Dedifferentiated amniotic fluid mesenchymal stem cell (primary cell): ENCODE measurements around the gene KRTCAP2.
A peak's percentile ranks its signal among the peaks of the same experiment; 100 is the strongest.
"Not testable (repeated sequence)": the region's sequence is repeated elsewhere in the genome, so short reads cannot be mapped to it uniquely, and the experiment has no call there.

Source experiments
- DNase-seq: peaks from one replicate; pipeline ENCODE4 v3.0.0-alpha.2; 2016; ENCODE audit errors: extremely low spot score

The KRTCAP2 gene

DNA sequence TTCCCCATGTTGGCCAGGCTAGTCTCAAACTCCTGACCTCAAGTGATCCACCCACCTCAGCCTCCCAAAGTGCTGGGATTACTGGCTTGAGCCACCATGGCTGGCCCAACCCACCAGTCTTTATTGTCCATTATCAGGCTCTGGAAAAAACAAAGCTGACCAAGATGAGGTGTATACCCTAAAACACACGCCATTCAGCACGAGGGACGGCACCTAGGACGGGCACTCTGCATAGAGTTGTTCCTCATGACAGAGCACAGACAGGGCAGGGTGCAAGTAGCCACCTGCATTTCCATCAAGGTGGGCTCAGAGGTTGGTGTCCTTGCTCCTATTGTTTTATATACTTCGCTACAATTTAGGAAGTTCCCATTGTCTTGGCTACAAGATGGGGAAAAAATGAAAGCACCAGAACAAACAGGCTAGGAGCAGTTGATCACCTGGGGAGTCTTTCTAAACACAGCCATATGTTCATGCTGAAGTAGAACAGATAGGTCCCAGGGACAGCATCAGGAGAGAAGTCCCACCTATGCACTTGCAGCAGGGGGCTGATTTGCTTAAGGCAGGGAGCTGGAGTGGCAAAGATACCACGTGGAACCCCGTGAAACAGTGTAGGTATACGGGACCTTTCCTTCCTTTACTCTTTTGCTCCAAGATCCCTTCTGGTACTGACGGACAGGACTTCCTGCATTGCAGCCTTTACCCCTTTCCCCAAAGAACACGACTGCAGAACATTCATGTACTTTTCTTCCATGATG is 4.5 kb downstream of the KRTCAP2 start:
- DNase-seq = no peak

DNA sequence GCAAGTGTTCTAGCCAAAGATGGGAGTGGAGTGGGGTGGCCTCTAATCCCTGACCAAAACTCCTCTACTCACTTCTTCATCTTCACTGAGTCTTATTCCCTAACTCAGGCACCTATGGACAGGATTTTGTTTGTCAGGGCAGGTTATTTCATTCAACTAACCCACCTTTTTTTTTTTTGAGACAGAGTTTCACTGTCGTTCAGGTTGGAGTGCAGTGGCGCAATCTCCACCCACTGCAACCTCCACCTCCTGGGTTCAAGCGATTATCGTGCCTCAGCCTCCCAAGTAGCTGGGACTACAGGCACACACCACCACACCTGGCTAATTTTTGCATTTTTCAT is 5.0 kb downstream of the KRTCAP2 start:
- DNase-seq = not testable (repeated sequence)

DNA sequence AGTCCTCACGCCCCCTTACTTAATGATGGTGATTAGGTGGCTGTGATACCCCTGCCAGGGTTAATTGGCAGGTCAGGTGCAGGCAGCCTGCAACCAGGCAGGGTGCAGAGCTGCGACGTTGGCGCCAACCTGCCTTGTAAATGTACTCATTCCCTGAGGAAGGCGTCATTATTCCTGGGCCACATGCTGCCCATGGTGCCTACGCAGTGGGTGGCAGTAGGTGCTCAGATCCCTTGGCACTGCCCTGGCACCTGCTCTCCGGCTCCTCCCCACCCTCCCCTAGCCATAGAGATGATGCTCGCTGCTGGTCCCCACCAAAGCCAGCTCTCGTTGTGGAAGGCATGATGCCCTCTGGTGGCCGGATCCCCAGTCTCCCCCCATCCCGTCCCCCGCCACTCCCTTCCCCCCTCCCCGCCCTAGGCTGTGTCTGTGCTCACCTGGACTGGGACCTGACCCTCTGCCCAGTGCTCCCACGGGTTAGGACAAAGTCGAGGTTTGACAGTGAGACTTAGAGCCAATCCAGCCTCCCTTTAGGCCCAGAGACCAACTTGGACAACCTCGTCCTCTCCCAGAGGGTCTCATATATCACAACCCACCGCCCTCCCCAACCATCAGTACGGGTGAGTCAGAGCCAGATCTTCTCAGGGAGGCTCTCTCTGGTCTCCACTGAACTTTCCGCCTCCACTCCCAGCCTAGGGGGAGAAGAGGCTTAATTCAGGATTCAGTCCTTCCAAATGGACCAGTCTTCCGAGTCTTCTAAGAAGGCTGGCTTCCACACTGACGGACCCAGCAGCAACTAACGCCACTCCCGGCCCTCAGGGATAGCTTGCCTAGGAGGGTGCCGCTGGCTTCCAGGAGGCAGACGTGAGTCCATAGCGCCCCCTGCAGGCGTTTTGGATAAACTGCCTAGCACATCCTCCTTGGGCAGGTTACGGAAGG is 5.7 kb downstream of the KRTCAP2 start:
- DNase-seq = peak; percentile 69

DNA sequence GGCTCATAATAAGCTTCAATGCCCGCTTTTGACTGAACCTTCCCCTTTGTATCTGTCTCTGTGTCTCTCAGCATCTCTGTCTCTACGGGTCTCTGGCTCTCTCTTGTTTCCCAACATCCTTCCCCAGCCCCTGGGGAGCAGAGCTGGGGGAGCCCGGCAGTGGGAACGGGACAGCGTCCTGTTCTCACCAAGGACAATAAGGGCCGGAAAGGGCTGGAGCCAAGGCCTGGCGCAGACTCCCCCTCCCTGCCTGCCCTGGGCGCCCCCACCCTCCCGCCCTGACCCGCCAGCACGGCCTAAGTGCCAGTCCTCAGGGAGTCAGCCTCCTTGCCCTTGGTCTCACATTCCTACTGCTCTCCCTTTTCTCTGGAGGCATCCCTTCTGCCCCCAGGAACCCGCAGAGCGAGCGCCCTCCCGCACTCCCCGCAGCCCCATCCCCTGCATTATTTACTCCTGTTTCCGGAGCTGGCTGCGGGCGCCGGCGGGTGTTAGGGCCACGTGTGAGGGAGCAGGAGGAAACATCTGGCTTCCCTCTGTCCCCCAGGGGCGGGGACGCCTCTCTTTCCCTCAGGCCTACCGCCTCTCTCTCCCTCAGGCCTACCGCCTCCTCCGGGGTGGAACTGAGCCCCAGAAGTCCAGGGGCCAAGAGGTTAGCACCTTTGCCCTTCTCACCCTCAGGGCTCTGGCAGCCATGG is 6.5 kb downstream of the KRTCAP2 start:
- no peak for DNase-seq

- DNase-seq = no peak
Observed at GRCh38 chr1:155166051-155166470, 7.0 kb downstream of the KRTCAP2 start.

GRCh38 chr1:155164625-155165024 is 8.5 kb downstream of the KRTCAP2 start:
- DNase-seq = not testable (repeated sequence)

GRCh38 chr1:155163785-155164184 is 9.3 kb downstream of the KRTCAP2 start:
- DNase-seq = not testable (repeated sequence)

GRCh38 chr1:155162631-155163030 is 10.5 kb downstream of the KRTCAP2 start:
- DNase-seq = not testable (repeated sequence)

- no peak for DNase-seq
Observed at GRCh38 chr1:155160128-155160527, 13.0 kb downstream of the KRTCAP2 start.

- no peak for DNase-seq
Observed at GRCh38 chr1:155158991-155159390, 14.1 kb downstream of the KRTCAP2 start.

- DNase-seq = not testable (repeated sequence)
Observed at GRCh38 chr1:155155996-155156643, 17.0 kb downstream of the KRTCAP2 start.

GRCh38 chr1:155145491-155145890 is 27.6 kb downstream of the KRTCAP2 start:
- DNase-seq = no peak

GRCh38 chr1:155141749-155142148 is 31.4 kb downstream of the KRTCAP2 start:
- DNase-seq = no peak

DNA sequence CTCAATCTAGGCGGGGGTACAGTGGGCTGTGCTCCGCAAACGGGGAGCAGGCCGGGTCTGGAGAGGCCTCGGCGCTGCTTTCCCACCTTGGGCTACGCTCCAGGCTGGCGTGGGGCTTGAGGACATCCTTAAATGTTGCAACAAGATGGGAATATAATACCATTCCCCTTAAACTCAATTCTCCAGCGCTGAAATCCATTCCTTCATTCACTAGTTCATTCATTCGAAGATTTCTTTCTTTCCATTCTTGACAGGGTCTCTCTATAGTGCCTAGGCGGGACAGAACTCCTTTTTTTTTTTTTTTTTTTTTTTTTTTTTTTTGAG is 32.5 kb downstream of the KRTCAP2 start:
- no peak for DNase-seq

- peak; percentile 85 for DNase-seq
Observed at GRCh38 chr1:155139895-155140629, 33.0 kb downstream of the KRTCAP2 start, which contains the start of gene DPM3. Gene DPM3, minus strand, starts transcription at chr1:155140531. Its CDS starts 291 bp downstream, at chr1:155140240.

- no peak for DNase-seq
Observed at GRCh38 chr1:155137154-155137949, 35.8 kb downstream of the KRTCAP2 start.

DNA sequence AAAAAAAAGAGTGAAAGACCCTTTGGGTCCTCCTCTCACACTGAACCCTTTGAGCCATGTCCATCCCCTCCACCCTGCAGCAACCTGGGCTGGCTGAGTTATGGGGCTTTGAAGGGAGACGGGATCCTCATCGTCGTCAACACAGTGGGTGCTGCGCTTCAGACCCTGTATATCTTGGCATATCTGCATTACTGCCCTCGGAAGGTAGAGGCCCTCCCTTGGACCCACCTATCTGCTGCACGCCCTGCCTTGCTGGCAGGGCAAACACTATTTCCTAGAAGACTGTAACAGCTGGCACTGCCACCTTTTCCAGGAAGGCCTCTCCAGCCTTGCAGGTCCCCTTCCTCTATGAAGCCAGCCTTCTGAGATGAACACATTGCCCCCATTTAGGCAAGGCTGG is 36.4 kb downstream of the KRTCAP2 start:
- DNase-seq = no peak

- peak; percentile 93 for DNase-seq
Observed at GRCh38 chr1:155135415-155136028, 37.6 kb downstream of the KRTCAP2 start, which contains the start of gene SLC50A1. Gene SLC50A1, plus strand, starts transcription at chr1:155135852. Its CDS starts 60 bp downstream, at chr1:155135912.

DNA sequence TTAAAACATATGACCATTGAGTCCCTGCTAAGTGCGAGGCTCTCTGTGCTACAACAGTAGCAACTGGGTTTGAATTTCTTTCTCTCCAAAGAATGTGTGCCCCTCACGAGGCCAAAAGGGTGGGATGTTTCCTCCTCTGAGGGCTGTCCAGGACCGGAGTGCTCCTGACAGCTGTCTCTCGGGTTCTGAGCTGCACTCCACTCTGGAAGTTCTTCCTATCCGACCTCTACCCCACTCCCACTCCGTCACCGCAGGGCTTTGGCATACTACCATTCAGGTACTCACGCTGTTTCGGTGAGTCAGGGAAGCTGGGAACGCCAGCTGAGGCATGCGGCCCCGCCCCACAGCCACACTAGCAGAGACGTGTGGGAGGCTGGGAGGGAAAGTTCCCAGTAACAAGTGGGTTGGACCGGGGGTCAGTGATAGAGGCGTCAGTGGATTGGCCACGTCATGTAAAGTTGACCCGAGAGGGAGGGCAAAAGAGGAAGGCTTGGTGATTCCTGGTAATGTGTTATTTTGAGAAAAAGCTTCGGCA is 38.2 kb downstream of the KRTCAP2 start:
- peak; percentile 75 for DNase-seq
